Measurements from ENCODE around the gene FANCI.
"Not testable (repeated sequence)": the region's sequence is repeated elsewhere in the genome, so short reads cannot be mapped to it uniquely, and the experiment has no call there.

FANCI gene

DNA sequence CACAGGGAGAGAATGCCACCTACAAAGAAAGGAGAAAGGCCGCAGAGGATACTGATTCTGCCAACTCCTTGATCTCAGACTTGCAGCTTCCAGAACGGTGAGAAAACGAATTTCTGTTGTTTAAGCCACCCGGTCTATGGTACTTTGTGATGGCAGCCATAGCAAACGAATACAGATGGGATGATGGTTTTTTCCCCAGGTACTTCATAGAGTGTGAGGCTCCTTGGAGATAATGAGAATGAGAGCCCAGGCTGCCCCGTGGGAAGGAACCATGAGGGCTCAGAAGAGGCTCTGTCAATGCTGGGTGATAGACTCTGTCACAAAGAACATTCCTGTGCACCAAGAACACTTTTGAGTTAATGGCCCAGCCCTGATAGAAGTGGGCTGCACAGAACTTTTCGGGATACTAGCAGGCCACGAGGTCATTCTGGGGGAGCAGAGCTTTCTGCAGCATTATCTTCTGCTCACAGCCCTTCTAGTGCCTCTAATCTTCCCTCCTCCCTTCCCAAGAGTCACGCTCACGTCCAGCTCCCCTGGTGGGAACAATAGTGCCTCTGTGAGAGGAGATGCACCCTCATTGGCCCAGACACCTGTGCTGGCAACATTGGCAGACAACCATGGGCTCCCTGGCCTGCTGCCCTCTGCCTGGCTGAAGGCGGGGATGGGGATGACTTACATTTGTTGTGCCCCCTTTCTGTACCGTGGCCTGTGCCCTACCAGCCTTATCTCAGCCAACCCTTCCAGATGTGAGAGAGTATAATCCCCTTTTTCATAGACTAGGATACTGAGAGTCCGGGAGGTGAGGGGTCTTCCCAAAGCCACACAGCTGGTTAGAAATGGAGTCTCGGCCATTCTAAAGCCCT, 17.2 kb upstream of the FANCI start:
- no peak for DNase-seq

DNA sequence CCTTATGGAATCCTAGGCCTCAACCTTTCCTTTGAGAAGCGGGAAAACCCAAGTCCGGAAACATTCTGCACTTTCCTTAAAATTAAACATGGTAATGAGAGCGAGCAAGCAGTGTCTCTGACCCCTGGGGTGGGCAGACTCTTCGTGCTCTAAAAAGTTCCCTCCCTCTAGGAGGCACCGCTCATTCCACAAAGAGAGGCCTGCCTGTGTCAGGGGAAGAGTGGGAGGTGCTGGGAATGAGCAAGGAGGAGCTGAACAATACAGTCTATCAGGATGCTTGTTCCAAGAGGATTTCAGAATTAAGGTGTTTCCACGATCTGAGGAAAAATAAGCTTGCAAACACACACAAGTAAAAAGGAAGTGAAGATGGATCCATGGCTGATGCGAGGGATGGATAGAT, 16.4 kb upstream of the FANCI start:
- no peak for DNase-seq

DNA sequence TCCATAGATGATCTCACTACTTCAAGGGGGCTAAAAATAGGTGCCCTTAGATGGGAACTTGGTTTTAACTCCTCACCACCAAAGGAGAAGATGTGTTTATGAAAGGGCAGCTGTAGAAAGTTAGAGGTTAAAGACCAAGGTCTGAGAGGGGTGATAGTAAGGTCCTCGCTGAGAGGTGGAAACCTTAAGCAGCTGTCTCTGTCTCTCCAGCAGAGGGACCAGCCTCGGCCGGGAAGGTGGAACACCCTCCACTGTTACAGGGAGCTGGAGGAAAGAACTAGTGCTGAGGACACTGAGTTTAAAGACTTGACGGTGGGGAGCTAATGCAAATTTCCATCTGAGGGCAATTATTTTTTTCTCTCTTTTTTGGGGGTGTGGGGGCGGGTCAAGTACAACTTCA, 13.5 kb upstream of the FANCI start:
- DNase-seq, result no peak

DNA sequence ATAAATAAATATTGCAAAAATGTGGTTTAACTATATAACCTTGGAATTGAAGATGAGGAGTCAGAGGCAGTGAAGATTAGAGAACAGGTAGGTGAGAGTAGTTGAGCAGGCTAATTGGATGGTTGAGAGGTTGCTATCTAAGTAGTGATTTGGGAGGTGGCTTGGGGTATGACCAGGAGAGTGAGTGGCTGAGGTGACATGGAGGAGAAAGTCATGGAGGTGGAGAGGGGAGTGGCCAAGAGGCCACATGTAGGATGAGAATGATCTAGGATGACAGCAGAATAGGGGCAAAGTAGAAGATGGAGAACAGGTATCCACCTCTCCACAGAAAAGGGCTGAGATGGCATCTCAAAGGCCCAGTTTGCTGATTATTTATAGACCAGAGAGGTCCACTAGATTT, 11.9 kb upstream of the FANCI start:
- DNase-seq, result no peak

DNA sequence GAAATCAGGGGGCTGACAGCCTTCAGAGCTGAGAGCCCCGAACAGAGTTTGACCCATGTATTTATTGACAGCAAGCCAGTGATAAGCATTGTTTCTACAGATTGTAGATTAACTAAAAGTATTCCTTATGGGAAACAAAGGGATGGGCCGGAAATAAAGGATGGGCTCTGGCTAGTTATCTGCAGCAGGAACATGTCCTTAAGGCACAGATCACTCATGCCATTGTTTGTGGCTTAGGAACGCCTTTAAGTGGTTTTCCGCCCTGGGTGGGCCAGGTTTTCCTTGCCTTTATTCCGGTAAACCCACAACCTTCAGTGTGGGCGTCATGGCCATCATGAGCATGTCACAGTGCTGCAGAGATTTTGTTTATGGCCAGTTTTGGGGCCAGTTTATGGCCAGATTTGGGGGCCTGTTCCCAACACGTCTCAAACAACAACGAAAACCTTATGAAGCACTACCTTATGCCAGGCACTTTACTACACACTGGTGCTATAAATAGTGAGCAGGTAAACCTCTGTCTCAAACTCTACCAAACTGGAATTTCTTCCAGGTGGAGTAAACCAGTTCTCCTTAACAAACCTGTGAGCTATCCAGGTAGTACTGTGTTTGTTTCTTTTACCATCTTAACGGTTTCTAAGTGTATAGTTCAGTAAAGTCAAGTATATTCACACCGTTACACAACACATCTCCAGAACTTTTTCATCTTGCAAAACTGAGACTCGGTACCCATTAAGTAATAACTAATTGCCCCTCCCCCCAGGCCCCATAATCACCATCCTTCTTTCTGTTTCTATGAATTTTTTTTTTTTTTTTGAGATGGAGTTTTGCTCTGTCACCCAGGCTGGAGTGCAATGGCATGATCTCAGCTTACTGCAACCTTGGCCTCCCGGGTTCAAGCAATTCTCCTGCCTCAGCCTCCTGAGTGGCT, 3.6 kb upstream of the FANCI start:
- DNase-seq, result not testable (repeated sequence)

DNA sequence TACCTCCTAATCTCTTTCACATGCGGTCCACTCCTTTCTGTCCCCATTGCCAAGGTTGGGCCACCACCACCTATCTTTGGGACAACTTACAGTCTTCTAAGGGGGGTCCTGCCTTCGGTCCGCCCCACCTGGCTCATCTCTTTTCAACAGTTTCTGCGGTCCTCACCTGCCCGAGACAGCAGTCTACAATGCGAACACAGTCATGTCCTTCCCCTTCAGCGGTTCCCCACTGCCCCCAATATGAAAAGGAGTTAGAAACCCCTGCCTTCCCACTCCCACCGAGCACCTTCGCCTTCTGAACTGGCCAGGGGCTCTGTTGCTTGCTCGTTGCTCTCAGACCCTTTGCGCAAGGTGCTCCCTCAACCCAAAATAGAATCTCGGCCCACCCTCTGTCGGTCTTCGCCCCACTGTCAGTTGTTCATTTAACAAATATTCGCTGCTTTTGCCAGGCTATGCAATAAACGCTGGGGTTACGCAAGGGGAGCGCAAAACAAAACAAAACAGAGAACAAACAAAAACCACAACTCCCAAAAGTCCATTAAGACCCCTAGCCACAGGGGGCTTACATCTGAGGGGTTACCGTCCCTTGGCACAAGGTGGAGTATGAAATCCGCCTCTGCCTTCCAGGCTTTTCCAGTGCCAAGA, 611 bp upstream of the FANCI start:
- DNase-seq, result peak; percentile 22

DNA sequence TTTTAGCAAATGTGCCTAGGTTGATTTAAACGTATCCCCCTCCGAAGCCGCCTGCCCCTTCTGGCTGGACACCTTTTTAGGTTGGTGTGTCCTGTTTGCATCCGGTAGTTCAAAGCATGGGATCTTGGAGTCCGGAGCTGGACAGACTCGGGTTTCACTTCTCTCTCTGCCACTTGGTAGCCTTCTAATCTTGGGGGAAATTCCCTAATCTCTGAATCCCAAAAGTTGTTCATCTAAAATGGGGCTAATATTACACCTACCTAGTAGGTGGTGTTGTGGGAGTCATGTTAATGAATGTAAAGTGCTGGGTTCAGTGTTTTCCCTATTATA, 760 bp downstream of the FANCI start:
- DNase-seq, result no peak

DNA sequence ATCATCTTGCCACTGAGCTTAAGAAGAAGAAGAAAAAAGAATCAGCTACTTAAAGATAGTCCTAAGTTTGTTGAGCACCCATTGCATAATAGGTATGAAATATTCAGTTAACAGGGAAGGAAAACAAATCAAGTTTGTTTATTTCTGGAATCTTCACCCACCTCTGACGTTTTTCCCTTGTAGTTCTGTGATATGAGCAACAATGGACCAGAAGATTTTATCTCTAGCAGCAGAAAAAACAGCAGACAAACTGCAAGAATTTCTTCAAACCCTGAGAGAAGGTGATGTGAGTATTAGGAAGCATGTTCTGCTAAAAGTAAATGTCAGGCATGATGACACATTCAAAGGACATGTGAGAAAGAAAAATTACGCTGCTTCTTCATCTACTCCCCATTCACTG, 3.7 kb downstream of the FANCI start:
- DNase-seq, result no peak

DNA sequence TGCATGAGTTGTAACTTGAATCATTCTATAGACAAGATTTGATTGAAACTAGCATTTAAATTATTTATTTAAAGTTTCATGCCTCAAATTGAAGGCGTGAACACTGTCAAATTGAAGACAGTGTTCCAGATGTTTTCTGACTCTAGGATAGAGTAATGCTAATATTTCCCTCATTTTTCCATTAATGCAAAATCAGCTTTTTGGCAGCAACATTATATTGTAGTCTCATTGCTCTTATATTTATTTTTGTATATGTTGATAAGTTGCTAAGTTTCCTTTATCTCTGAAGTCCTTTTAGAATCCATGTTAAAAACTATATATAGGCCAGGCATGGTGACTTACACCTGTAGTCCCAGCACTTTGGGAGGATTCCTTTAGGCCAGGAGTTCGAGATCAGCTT, 4.8 kb downstream of the FANCI start:
- DNase-seq, result no peak

DNA sequence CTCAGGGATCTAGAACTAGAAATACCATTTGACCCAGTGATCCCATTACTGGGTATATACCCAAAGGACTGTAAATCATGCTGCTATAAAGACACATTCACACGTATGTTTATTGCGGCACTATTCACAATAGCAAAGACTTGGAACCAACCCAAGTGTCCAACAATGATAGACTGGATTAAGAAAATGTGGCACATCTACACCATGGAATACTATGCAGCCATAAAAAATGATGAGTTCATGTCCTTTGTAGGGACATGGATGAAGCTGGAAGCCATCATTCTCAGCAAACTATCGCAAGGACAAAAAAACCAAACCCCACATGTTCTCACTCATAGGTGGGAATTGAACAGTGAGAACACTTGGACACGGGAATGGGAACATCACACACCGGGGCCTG, 6.4 kb downstream of the FANCI start:
- not testable (repeated sequence) for DNase-seq

DNA sequence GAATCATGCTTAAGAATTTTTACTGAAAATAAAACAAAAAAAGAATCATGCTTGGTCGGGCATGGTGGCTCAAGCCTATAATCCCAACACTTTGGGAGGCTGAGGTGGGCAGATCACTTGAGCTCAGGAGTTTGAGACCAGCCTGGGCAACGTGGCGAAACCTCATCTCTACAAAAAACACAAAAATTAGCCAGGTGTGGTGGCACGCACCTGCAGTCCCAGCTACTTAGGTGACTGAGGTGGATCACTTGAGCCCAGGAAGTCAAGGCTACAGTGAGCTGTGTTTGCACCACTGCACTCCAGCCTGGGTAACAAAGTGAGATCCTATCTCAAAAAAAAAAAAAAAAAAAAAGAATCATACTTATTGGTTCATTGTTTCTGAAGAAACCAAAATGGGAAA, 33.5 kb downstream of the FANCI start:
- not testable (repeated sequence) for DNase-seq

DNA sequence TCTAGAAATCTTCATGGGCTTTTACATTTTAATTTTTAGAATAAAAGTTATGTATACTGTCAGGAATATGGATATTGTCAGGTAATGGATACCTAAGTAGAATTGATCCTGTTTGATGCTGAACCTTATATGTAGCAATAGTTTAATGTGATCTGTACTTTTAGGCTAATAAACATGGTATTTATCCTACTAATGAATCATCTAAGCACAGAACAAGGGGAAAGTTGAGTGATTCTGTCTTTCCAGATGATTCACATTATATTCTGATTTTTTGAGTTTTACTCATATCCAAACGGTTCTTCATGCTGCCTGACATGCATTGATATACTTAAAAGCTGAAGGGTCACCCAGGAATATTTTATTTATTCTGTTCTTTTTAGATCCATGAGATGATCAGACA, 34.5 kb downstream of the FANCI start:
- no peak for DNase-seq

DNA sequence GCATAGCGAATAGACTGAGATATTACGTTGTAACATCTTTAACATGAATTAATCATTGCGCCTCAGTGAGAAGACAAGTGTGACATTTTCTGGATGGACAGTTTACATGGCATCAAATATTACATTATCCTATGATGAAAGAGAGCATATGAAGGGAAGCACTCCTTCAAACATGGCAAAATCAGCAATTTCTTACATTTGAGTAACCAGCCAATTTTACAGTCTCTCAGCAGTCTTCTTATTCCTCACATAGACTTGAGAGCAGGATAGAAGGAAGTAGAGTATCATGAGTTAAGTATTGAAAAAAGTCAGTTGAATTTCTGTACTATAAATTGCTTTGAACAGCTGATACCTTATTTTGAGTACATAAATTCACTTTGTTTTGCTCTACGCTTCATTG, 38.9 kb downstream of the FANCI start:
- DNase-seq, result no peak

DNA sequence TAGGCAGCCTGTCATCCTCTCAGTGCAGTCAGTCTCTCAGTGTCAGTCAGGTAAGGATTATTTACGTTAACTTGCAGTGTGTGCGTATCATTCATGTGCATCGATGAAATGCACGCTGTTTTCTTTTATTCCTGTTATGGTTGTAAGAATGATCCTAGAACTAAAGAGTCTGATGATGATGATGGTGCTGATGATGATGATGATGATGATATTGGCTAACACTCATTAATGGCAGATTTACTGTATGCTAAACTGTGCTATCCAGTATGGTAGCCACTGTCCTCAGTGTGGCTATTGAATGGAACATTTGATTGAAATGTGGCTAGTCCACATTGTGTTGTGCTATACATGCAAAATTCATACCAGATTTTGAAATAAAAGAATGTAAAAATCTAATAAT, 39.4 kb downstream of the FANCI start:
- no peak for DNase-seq

DNA sequence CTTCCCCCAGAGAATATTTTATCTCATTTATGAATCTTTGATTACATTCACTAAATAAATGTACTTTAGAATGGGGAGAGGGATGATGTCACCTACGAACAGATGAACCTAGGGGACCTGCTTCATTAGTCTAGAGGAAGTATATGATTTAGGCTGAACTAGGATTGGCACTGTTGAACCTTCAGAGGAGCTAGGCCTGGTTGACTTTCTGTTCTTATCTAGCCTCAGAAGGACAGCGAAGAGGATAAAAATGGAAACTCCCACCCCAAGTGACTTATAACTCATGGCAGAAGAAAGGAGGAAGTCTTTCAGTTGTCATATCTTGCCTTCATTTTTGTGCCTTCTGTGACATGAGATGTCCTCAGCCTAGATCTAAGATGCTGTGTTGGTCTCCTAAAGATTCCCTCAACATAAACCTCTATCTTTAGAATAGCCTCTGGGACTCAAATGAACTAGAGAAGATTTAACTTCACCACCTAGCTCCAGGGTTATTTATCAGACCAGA, 48.2 kb downstream of the FANCI start:
- DNase-seq, result no peak

DNA sequence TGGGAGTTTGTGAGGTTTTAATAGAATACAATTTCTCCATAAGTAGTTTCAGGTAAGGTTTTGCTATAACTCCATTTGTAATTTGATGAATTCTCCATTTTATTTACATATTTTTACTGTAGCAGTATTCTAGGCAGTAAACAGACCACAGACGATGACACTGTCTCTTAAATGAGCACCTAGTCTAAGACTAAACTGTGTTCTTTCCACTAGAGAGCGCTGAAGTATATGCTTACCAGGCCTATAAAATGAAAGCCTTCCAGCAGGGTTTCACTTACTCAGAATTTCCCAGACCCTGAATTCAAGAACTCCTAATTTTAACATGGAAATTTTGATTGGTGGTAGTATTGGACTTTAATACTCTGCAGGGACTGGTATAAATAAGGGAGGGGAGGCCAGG, 49.2 kb downstream of the FANCI start:
- no peak for DNase-seq

DNA sequence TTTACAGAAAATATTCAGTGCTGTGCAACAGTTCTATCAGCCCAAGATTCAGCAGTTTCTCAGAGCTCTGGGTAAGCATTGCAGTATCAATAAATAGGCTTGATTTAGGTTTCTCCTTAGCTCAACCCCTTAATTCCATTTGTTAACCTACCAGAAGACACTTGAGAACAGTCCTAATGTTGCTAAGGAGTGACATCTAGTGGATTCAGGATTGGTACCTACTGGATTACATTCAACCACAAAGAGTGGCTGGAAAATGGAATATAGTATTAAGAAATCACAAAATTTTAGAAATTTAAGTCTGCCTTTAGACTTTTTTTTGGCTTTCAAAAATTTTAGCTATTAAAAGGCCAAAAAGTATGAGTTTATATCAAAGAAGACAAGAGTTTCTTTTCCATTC, 56.1 kb downstream of the FANCI start:
- DNase-seq, result no peak

DNA sequence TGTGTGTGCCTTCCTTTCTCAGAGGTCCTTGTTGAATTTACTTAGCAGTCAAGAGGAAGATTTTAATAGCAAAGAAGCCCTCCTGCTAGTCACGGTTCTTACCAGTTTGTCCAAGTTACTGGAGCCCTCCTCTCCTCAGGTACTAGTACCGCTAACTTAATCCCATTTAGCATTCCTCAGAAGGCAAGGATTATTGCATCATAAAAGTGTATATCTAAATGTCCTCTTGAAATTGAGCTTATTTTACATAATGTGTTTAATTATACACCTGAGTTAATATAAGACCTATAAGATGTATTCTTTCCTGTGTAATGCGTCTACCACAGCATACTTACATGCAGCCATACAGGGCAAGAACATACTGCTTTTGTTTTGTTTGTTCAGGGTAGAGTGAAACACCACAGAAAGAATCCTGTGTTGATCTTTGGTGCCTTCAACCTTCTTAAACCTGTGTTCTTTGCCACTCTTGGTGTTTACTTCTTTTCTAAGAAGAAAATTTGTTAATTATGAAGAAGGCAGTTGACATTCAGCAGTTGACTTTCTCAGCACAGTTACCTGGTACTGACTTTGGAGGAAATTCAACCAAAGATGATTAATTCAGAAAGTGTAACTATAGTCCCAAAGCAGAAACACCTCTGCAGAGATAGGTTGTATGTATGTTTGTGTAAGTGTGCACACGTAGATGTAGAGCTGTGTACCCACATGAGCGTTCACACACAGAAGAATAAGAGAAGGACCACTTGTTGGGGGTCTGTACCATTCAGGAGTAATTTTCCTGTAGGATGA, 57.7 kb downstream of the FANCI start:
- DNase-seq, result no peak

DNA sequence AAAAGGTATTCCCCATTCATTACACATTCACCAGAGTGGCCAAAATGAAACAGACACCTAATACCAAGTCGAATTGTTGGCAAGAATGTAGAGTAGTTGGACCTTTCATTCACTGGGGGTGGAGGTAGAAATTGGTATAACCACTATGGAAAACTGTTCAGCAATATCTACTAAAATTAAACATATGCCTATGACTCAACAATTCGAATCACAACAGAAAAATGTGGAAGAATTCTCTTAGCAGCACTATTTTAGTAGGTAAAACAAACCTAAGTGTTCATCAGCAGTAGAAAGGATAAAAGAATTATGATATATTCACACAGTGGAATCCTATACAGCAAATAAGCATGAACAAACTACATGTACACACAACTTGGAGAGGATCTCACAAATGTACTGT, 60.2 kb downstream of the FANCI start:
- no peak for DNase-seq

DNA sequence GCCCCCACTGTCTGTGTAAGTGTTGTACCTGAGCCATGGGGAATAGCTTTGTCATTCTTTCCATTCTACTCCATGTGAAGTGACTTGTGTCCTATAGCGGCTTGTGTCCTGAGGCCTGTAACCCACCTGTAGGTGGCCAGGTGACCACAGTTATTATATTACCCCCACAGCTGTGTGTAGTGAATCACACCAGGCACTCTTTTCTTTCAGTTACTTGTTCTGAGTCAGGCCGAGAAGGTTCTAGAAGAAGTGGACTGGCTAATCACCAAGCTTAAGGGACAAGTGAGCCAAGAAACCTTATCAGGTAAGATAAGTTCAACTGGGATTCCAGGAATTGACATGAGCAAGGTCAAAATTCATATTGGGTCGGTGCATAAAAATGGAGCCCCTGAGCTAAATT, 61.6 kb downstream of the FANCI start:
- DNase-seq, result no peak

DNA sequence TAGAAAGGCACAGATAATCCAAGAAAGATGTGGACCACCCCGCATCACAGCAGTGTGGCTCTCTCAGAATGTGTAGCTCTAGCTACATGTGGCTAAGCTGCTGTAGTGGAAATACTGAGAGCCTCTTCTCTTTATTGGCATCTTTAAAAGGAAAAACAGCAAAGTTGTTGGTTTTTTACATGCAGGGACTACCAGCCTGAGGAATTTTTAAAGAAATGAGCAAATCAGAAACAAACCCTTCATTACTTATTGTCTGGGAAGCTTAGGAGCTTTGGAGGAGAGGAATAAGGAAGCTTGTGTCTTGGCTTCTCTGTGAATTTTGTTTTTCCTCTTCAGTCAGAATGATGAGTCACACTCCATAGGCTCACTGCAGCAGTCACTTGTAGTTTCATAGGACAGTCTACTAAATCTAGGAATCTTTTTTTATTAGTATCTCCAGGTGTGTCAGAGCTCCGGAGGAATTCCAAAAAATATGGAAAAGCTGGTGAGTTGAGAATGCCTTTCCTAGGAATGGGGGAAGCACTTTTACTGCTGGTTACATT, 63.3 kb downstream of the FANCI start:
- no peak for DNase-seq

DNA sequence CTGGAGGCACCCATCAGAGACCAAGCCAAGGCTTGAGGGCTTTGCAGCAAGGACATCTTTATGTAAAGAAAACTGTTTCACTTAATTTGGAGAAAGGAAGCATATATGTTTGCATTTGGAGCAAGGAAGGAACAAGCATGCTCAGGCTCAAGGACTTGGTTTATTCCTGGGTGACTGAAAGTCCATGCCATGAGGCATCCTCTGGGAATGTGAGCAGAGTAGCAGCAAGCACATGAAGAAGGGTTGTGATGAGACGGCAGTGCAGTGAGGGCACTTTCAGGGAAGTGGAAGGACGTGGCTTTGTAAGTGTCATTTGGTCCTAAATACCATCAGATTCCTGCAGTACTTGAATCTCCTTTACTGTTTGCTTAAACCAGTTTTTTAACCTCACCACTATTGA, 64.0 kb downstream of the FANCI start:
- no peak for DNase-seq
